Anterior cingulate cortex (tissue), 58 donors: Measurements from ENCODE around the gene CDK5RAP3.
A peak's percentile ranks its signal among the peaks of the same experiment; 100 is the strongest.
"Not testable (repeated sequence)": the region's sequence is repeated elsewhere in the genome, so short reads cannot be mapped to it uniquely, and the experiment has no call there.

Experiments used
- DNase-seq, 58 donors: peaks; one replicate each; lab custom pipeline; 2025; lab: John Stamatoyannopoulos, UW

Gene CDK5RAP3

GRCh38 chr17:47970725-47971499 is at the start of gene CDK5RAP3:
Gene CDK5RAP3 (plus strand): TSS chr17:47971113. CDS start chr17:47971147, 34 bp downstream.
- peak; percentile 78 to 100 (median 99) for DNase-seq

DNA sequence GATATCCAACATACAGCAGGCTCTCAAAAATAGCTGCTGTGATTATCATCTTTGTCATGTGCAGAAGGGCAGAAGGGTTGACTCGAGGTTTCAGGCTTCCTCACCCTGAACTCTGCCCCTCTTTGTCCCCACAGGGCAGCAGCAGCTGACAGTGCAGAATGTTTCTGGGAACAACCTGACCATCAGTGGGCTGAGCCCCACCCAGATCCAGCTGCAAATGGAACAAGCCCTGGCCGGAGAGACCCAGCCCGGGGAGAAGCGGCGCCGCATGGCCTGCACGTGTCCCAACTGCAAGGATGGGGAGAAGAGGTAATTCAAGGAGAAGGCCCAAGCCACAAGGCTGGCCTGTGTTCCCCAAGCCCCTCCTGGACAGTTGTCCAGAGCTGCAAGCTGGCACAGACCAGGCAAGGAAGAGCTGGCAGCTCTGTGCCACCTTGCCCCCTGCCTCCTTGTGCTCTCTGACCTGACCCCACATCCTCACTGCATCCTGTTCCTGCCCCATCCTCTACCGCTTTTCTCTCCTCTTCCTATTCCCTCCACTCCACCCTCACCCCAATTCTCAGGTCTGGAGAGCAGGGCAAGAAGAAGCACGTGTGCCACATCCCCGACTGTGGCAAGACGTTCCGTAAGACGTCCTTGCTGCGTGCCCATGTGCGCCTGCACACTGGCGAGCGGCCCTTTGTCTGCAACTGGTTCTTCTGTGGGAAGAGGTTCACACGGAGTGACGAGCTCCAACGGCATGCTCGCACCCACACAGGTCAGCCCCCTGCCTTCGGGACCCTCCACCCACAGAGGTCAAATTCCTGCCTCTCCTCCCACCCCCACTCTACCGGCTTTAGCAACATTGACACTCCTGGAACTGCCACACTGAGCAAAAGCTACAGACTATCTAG is 45.9 kb upstream of the CDK5RAP3 start:
- DNase-seq, result no peak

DNA sequence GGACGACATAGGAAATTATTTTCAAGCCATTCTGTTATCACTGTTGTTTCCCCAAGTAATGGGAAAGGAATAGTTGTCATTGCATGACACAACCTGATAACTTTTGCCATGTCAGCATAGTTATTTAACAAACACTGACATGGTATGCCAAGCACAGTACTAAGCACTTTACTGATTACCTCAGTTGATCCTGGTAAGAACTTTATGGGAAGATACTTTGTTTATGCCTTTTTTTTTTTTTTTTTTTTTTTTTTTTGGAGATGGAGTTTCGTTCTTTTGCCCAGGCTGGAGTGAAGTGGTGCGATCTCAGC is 45.3 kb upstream of the CDK5RAP3 start:
- DNase-seq, result no peak

GRCh38 chr17:47927821-47928400 is 43.0 kb upstream of the CDK5RAP3 start:
- DNase-seq, result no peak

DNA sequence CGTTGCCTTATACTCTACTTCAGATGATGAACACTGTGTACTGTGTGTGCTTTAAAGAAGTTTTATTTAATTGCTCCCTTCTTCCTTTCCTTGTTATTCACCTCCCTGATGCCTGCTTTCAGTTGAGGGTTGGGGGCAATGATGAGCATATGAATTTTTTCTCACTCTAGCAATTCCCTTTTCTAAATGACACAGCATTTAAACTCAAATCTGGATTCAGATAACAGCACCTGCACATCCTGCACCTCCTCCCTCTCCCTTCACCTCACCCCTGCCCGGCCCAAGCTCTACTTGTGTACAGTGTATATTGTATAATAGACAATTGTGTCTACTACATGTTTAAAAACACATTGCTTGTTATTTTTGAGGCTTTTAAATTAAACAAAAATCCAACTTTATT is 42.5 kb upstream of the CDK5RAP3 start:
- no peak for DNase-seq

- DNase-seq, result no peak
Measured at GRCh38 chr17:47929218-47930000, 41.5 kb upstream of the CDK5RAP3 start.

DNA sequence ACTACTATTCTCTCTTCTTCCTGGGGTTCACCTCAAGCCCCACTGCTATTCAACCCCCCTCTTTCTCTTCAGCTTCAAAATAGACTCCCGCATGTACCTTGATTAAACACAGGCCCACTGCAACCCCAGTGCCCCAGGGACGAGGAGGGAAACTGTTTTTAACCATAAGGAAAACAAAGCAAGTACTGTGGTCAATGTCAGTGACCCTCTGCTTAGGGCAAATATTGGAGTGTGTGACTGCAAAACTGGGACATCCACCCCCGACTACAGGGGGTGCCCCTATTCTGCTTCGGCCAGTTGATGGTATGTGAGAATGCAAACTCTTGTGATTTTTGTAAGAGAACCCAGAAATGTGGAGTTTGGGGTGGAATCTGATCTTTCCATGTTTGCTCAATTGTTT is 39.1 kb upstream of the CDK5RAP3 start:
- no peak for DNase-seq

GRCh38 chr17:47934856-47935255 is 36.1 kb upstream of the CDK5RAP3 start:
- no peak for DNase-seq

DNA sequence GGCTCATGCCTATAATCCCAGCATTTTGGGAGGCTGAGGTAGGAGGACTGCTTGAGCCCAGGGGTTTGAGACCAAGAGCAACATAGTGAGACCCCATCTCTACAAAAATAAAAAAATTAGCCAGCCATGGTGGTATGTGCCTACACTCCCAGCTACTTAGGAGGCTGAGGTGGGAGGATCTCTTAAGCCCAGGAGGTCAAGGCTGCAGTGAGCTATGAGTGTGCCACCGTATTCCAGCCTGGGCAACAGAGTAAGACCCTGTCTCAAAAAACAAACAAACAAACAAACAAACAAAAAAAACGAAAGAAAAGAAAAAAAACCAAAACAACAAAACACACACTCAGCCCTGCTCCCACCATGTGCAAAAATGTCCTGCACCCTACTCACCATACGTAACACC is 35.4 kb upstream of the CDK5RAP3 start:
- DNase-seq, result not testable (repeated sequence)

DNA sequence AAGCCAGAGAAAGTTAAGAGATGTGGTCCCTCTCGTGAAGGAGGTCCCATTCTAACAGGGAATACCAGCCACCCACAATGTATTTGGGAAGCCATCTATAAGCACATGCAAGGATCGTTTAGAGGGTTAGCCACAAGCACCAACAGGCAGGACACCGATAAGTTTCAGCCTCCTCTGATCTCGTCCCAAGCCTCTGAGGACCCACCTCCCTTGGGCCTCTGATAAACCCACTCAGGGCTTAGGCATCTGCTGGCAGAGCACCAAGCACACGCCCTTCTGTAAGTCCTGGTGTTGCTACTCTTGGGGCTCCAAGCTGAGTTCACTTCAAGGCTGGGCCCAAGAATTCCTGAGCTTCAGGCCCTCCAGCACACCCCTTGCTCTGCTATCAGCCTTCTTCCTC is 35.0 kb upstream of the CDK5RAP3 start:
- no peak for DNase-seq

DNA sequence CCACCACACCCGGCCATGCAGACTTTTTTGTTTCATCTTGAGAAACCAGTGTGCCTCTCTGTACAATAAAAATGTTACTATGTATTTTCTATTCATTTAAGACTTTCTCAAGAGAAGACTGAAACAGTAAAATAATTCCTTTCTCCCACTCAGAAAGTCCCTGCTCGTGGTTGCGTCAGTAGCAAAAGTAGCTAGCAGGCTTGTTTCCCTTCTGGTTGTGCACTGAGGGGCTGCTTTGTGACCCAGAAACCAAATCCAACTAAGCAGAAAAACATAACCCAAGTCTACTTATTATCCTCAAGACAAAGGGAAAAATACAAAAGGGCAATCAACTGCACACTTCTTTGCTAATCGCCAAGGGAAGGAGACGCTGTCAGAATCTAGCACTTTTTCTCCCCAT is 33.0 kb upstream of the CDK5RAP3 start:
- DNase-seq, result no peak

DNA sequence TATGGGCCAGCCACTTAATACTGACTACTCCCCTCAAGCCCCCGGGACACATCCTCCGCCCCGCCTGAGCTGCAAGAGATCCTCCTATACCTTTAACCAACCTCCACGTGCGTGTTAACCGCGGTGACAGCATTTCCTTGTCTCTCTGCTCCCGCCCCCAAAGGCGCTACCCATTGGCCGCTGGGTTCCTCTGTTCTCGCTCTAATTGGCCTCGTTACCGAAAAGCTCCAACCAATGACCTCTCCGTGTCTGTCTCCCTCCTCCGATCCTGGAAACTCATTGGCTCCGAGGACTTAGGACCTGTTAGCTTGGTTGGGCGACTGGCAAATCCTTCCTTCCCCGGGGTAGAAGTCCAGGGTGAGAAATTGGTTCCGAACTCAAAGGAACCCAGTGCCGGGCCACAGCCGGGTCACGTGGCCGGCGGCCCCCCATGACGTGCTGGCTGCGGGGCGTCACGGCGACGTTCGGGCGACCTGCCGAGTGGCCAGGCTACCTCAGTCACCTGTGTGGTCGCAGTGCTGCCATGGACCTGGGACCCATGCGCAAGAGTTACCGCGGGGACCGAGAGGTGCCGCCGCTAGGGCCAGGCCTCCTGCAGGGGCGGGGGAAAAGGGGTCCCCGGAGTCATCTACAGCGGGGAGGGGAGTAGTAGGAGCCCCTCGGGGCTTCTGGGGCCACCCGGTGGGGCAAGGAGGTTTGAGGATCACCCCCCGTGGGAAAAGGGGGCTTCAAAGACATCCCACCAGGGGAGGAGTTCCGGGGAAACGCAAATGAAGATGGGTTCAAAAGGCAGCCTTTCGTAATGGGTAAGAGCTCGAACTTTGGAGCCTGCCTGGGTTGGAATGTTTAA is 29.4 kb upstream of the CDK5RAP3 start, which contains the start of gene PNPO:
Gene PNPO (plus strand): TSS at position 326 of the 850 bp plus-strand sequence. CDS start 105 bp downstream, at position 431.
- peak; percentile 48 to 99 (median 95) for DNase-seq

DNA sequence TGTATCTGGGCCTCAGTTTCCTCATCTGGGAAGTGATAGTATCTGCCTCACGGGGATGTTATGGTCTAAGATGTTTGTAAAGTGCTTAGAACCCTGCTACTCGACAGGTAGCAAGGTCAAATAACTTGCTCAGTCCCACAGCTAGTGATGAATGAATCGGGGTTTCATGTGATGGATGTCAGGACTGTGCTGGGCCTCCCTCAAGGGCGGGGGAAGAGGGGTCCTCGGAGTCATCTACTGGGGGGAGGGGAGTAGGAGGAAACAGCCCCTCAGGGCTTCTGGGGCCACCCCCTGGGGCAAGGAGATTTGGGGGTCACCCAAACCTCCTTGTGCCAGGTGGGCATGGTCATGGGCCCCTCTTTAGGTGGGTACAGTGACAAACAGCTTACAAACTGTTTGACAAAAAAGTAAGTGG is 28.8 kb upstream of the CDK5RAP3 start:
- DNase-seq, result no peak

GRCh38 chr17:47942568-47942967 is 28.3 kb upstream of the CDK5RAP3 start:
- no peak for DNase-seq

DNA sequence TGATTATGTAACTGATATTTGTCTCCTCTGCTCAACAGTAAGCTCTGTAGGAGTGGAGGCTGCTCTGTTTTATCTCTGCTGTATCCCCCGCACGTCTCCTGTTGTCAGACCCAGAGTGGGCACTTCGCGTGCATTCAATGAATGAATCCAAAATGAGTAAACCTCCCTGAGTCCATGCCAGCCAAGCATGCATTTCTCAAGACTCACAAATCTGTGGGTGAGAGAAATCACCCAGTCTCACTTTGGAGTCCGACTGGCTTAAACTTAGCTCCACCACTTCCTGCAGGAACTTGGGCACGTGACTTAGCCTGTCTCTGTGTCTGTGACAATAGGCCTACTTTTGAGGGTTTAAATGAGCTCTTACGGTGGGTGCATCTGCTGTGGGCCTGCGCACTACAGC is 25.8 kb upstream of the CDK5RAP3 start:
- peak in 37 of 58 donors; percentile 5 to 72 (median 31) for DNase-seq

GRCh38 chr17:47945529-47946508 is 25.1 kb upstream of the CDK5RAP3 start:
- DNase-seq, result peak in 25 of 58 donors; percentile 2 to 48 (median 26)

- no peak for DNase-seq
Measured at GRCh38 chr17:47946516-47946915, 24.4 kb upstream of the CDK5RAP3 start.

DNA sequence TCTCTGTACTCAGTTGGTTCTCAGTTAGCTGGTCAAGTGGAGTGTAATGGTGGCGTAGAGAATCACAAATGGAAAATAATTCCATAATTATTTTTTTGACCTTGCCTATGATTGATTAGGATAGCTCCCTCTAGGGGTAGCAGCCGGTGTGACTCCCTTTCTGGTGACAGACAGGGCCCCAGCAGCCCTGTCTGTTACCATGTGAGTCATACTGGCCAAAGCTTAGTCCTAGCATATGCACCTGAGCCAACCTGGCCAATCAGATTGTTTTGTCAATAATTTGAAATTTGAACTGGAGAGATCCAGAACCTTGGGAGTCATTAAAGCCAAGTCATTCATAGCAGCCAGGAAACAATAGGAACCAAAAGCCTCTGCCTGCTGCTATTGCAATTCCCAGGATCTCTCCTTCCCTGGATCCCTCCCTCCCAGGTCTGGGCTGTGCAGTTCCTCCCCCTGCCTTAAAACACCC is 23.9 kb upstream of the CDK5RAP3 start:
- DNase-seq, result peak in 38 of 58 donors; percentile 3 to 64 (median 22)
